ENCODE data around the gene TMEM219. TPM values are rescaled to one million over a fixed set of nuclear protein-coding genes. Genes with fewer than 3 reads are reported as not detected.

Gene TMEM219
- total RNA-seq, 1 donor from 2014 or later = 85.9 TPM

GRCh38 chr16:29993903-29994599 lies 32.2 kb downstream of the TMEM219 start:
- Mint-ChIP-seq H3K27me3 (ENCODE audit: low read depth) (no peaks in the 10 kb centered on the region), H3K27ac (peak overlapping the region; percentile 28), H3K4me3 (peak overlapping the region; percentile 99), H3K9me3 (no peaks in the 10 kb centered on the region), H3K36me3 (peaks cover 6% of the 10 kb centered on the region), H3K4me1 (peaks cover 20% of the 10 kb centered on the region)
- no peak for DNase-seq (ENCODE audit: low spot score in 2 of 2, unreplicated experiment in 2 of 2)
- no peak for TF ChIP-seq CTCF (IDR thresholded peaks at IDR 0.05; ENCODE audit: unreplicated experiment)

- no peak for DNase-seq (ENCODE audit: low spot score in 2 of 2, unreplicated experiment in 2 of 2)
- Mint-ChIP-seq H3K9me3 (no peaks in the 10 kb centered on the region), H3K4me3 (peak overlapping the region; percentile 99), H3K36me3 (peaks cover 6% of the 10 kb centered on the region), H3K27ac (peak overlapping the region; percentile 98), H3K4me1 (peaks cover 20% of the 10 kb centered on the region), H3K27me3 (ENCODE audit: low read depth) (no peaks in the 10 kb centered on the region)
- no peak for TF ChIP-seq CTCF (IDR thresholded peaks at IDR 0.05; ENCODE audit: unreplicated experiment)
Measured at GRCh38 chr16:29994600-29995323, 32.9 kb downstream of the TMEM219 start.

- Mint-ChIP-seq H3K27me3 (ENCODE audit: low read depth) (no peaks in the 10 kb centered on the region), H3K36me3 (peaks cover 3% of the 10 kb centered on the region), H3K4me1 (peaks cover 20% of the 10 kb centered on the region), H3K4me3 (peak within 1 kb of the TSS; percentile 99), H3K9me3 (no peaks in the 10 kb centered on the region), H3K27ac (peak within 1 kb of the TSS; percentile 98)
- no peak for TF ChIP-seq CTCF (IDR thresholded peaks at IDR 0.05; ENCODE audit: unreplicated experiment)
- peak; percentile 67 to 87 for DNase-seq (ENCODE audit: low spot score in 2 of 2, unreplicated experiment in 2 of 2)
Measured at GRCh38 chr16:29995324-29995910, 33.5 kb downstream of the TMEM219 start, which contains the start of gene HIRIP3. Gene HIRIP3 (minus strand): TSS chr16:29995617. CDS start chr16:29995605, 12 bp downstream.

- peak; percentile 96 to 97 for DNase-seq (ENCODE audit: low spot score in 2 of 2, unreplicated experiment in 2 of 2)
- peak within 1 kb of the TSS; percentile 99 for H3K4me3 Mint-ChIP-seq
- no peaks in the 10 kb centered on the region for H3K36me3 Mint-ChIP-seq
- H3K4me1 Mint-ChIP-seq = peaks cover 20% of the 10 kb centered on the region
- no peaks in the 10 kb centered on the region for H3K9me3 Mint-ChIP-seq
- no peak for TF ChIP-seq CTCF (IDR thresholded peaks at IDR 0.05; ENCODE audit: unreplicated experiment)
- no peaks in the 10 kb centered on the region for H3K27me3 Mint-ChIP-seq (ENCODE audit: low read depth)
- H3K27ac Mint-ChIP-seq = peak within 1 kb of the TSS; percentile 98
Measured at GRCh38 chr16:29995911-29996765, 34.3 kb downstream of the TMEM219 start, which contains the start of gene INO80E. Gene INO80E (plus strand): TSS chr16:29996241. CDS start chr16:29996311, 70 bp downstream.

- Mint-ChIP-seq H3K27me3 (ENCODE audit: low read depth) (no peaks in the 10 kb centered on the region), H3K27ac (peak overlapping the region; percentile 98), H3K4me1 (peaks cover 20% of the 10 kb centered on the region), H3K4me3 (peak overlapping the region; percentile 99), H3K36me3 (peaks cover 1% of the 10 kb centered on the region), H3K9me3 (no peaks in the 10 kb centered on the region)
- TF ChIP-seq CTCF (IDR thresholded peaks at IDR 0.05; ENCODE audit: unreplicated experiment) = no peak
- no peak for DNase-seq (ENCODE audit: low spot score in 2 of 2, unreplicated experiment in 2 of 2)
Measured at GRCh38 chr16:29996766-29997250, 34.9 kb downstream of the TMEM219 start.
